ENCODE results near the gene TADA3.

Gene TADA3

GRCh38 chr3:9804996-9805395, 12.7 kb upstream of the TADA3 start:
- no peak for TF ChIP-seq CTCF (IDR thresholded peaks at IDR 0.05; ENCODE audit: extremely low read depth, insufficient read depth, missing control alignments)
- DNase-seq (ENCODE audit: low spot score) = no peak
- in situ Hi-C loops (cut with MboI; ENCODE audit: low pct_unique_long_range_greater_than_20kb, low sequenced_read_pairs, unreplicated experiment) = no loop called here

- in situ Hi-C loops (cut with MboI; ENCODE audit: low pct_unique_long_range_greater_than_20kb, low sequenced_read_pairs, unreplicated experiment) = no loop called here
- no peak for TF ChIP-seq CTCF (IDR thresholded peaks at IDR 0.05; ENCODE audit: extremely low read depth, insufficient read depth, missing control alignments)
These were observed 11.2 kb upstream of the TADA3 start for GRCh38 chr3:9803494-9803893.

GRCh38 chr3:9800529-9800928, 8.3 kb upstream of the TADA3 start:
- DNase-seq (ENCODE audit: low spot score) = no peak
- in situ Hi-C loops (cut with MboI; ENCODE audit: low pct_unique_long_range_greater_than_20kb, low sequenced_read_pairs, unreplicated experiment) = no loop called here

More at GRCh38 chr3:9803494-9803893, 11.2 kb upstream of the TADA3 start:
- no peak for DNase-seq (ENCODE audit: low spot score)

GRCh38 chr3:9797196-9797945, 5.1 kb upstream of the TADA3 start:
- no peak for TF ChIP-seq CTCF (IDR thresholded peaks at IDR 0.05; ENCODE audit: extremely low read depth, insufficient read depth, missing control alignments)
- in situ Hi-C loops (cut with MboI; ENCODE audit: low pct_unique_long_range_greater_than_20kb, low sequenced_read_pairs, unreplicated experiment) = no loop called here
- DNase-seq (ENCODE audit: low spot score) = no peak

More at GRCh38 chr3:9800529-9800928, 8.3 kb upstream of the TADA3 start:
- TF ChIP-seq CTCF (IDR thresholded peaks at IDR 0.05; ENCODE audit: extremely low read depth, insufficient read depth, missing control alignments) = peak; percentile 4

- in situ Hi-C loops (cut with MboI; ENCODE audit: low pct_unique_long_range_greater_than_20kb, low sequenced_read_pairs, unreplicated experiment) = no loop called here
- DNase-seq (ENCODE audit: low spot score) = no peak
- TF ChIP-seq CTCF (IDR thresholded peaks at IDR 0.05; ENCODE audit: extremely low read depth, insufficient read depth, missing control alignments) = no peak
These were observed 2.9 kb upstream of the TADA3 start for GRCh38 chr3:9795207-9795606.

GRCh38 chr3:9794400-9794799, 2.1 kb upstream of the TADA3 start:
- TF ChIP-seq CTCF (IDR thresholded peaks at IDR 0.05; ENCODE audit: extremely low read depth, insufficient read depth, missing control alignments) = no peak
- in situ Hi-C loops (cut with MboI; ENCODE audit: low pct_unique_long_range_greater_than_20kb, low sequenced_read_pairs, unreplicated experiment) = no loop called here
- DNase-seq (ENCODE audit: low spot score) = no peak
